GM06990 (cell line): ENCODE data around the gene MAN2A2.

Experiments
- DNase-seq: peaks from one replicate; pipeline ENCODE4 v3.0.0-alpha.2; 2011; ENCODE audit not compliant: insufficient read length; ENCODE audit errors: extremely low read depth
- H3K27me3 ChIP-seq: replicated peaks from 2 replicates; pipeline ENCODE4 v1.6.0; 2011; ENCODE audit warnings: low read length; ENCODE audit not compliant: control insufficient read depth, insufficient read depth
- H3K36me3 ChIP-seq: 2 replicates; pipeline ENCODE4 v1.5.1; 2011; ENCODE audit warnings: low read length; ENCODE audit not compliant: control insufficient read depth, insufficient read depth
- H3K4me3 ChIP-seq: replicated peaks from 2 replicates; pipeline ENCODE4 v1.5.1; 2011; ENCODE audit warnings: low read depth, mild to moderate bottlenecking, control low read depth, low read length
- CTCF ChIP-seq: IDR thresholded peaks from 2 replicates; pipeline ENCODE4 v1.5.1; 2011; ENCODE audit warnings: low read length, control low read depth, mild to moderate bottlenecking, inconsistent platforms; ENCODE audit not compliant: insufficient read depth, poor library complexity, severe bottlenecking

The MAN2A2 gene

GRCh38 chr15:90869140-90869541, 34.0 kb upstream of the MAN2A2 start:
- H3K36me3 ChIP-seq: no peaks in the 10 kb centered on the region; the same call in 1 of the 2 replicates
- no peak for TF ChIP-seq CTCF

GRCh38 chr15:90869601-90870353, 33.3 kb upstream of the MAN2A2 start:
- Histone ChIP-seq H3K36me3 (no peaks in the 10 kb centered on the region; the same call in 1 of the 2 replicates), H3K4me3 (no peak overlapping the region; the same call in 1 of the 2 replicates), H3K27me3 (no peaks in the 10 kb centered on the region)
- TF ChIP-seq CTCF: no peak
- DNase-seq: no peak

More at GRCh38 chr15:90869140-90869541, 34.0 kb upstream of the MAN2A2 start:
- no peak for DNase-seq
- no peak overlapping the region for H3K4me3 ChIP-seq
- no peaks in the 10 kb centered on the region for H3K27me3 ChIP-seq

GRCh38 chr15:90870354-90871138, 32.6 kb upstream of the MAN2A2 start:
- DNase-seq: no peak
- H3K27me3 ChIP-seq: no peaks in the 10 kb centered on the region
- H3K36me3 ChIP-seq: no peaks in the 10 kb centered on the region; the same call in none of the 2 replicates
- no peak for TF ChIP-seq CTCF
- H3K4me3 ChIP-seq: peak overlapping the region; percentile 71

GRCh38 chr15:90871139-90871715, 31.9 kb upstream of the MAN2A2 start:
- no peak for TF ChIP-seq CTCF
- Histone ChIP-seq H3K27me3 (no peaks in the 10 kb centered on the region), H3K4me3 (peak overlapping the region; percentile 71), H3K36me3 (peaks cover 2% of the 10 kb centered on the region)
- DNase-seq: peak; percentile 56

- Histone ChIP-seq H3K4me3 (peak overlapping the region; percentile 71), H3K27me3 (no peaks in the 10 kb centered on the region), H3K36me3 (peaks cover 8% of the 10 kb centered on the region)
- no peak for DNase-seq
- no peak for TF ChIP-seq CTCF
Observed at GRCh38 chr15:90871716-90872485, 31.2 kb upstream of the MAN2A2 start.
